GM12874 (cell line): ENCODE results near the gene CPA4.

ENCODE experiments used
- TF ChIP-seq, protein P1 (sequence below): IDR thresholded peaks from 2 replicates; pipeline ENCODE4 v1.5.1; 2011; ENCODE audit warnings: low read depth, mild to moderate bottlenecking, control low read depth, low read length, moderate library complexity; ENCODE audit not compliant: insufficient read depth

CPA4 gene

DNA sequence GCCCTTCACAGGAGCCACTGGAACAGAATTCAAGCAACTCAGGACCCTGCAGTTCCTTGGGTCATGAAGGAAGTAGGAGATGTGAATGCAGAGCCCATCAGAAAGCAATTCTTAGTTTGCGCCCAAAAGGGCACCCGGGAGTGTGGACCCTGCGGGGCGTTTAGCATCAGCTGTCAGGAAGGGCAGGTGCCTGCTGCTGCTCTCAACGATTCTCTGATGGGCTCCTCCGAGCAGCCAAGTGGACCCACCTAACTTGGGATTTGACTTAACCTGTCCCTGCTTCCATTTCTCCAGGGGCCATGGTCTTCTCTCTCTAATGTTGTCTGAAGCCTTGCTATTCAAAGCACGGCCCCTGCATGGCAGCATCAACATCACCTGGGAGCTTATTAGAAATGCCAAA lies 68.7 kb downstream of the CPA4 start:
- TF ChIP-seq, protein P1, sequence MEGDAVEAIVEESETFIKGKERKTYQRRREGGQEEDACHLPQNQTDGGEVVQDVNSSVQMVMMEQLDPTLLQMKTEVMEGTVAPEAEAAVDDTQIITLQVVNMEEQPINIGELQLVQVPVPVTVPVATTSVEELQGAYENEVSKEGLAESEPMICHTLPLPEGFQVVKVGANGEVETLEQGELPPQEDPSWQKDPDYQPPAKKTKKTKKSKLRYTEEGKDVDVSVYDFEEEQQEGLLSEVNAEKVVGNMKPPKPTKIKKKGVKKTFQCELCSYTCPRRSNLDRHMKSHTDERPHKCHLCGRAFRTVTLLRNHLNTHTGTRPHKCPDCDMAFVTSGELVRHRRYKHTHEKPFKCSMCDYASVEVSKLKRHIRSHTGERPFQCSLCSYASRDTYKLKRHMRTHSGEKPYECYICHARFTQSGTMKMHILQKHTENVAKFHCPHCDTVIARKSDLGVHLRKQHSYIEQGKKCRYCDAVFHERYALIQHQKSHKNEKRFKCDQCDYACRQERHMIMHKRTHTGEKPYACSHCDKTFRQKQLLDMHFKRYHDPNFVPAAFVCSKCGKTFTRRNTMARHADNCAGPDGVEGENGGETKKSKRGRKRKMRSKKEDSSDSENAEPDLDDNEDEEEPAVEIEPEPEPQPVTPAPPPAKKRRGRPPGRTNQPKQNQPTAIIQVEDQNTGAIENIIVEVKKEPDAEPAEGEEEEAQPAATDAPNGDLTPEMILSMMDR, result no peak

DNA sequence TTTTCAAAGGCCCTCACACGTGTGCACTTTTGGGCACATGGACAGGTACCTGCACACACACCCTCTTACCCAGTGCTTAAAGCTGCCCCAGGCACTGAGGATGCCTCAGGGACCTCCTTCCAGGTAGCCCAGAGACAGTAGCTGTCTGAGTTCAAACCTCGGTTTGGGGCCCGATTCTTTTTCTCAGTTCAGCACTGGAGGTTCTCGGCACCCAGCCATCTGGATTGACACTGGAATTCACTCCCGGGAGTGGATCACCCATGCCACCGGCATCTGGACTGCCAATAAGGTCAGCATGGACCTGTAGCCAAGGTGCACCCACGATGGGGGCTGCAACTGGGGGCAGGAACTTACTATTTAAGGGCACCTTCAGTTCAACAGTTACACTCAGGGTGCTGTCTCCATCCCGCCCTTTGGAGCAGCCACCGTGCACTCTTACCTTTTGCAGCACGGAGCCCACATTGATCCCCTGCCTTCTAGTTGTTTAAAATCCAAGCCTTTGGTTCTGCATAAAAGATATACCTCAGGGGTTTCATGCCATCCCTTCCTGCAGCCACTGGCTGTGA lies 69.4 kb downstream of the CPA4 start:
- TF ChIP-seq, protein P1, result no peak

GRCh38 chr7:130363026-130363847 lies 70.3 kb downstream of the CPA4 start:
- TF ChIP-seq, protein P1, result no peak

- TF ChIP-seq, protein P1, result no peak
Observed at GRCh38 chr7:130364451-130364850, 71.5 kb downstream of the CPA4 start.

- TF ChIP-seq, protein P1, result no peak
Observed at GRCh38 chr7:130365088-130365487, 72.1 kb downstream of the CPA4 start.

DNA sequence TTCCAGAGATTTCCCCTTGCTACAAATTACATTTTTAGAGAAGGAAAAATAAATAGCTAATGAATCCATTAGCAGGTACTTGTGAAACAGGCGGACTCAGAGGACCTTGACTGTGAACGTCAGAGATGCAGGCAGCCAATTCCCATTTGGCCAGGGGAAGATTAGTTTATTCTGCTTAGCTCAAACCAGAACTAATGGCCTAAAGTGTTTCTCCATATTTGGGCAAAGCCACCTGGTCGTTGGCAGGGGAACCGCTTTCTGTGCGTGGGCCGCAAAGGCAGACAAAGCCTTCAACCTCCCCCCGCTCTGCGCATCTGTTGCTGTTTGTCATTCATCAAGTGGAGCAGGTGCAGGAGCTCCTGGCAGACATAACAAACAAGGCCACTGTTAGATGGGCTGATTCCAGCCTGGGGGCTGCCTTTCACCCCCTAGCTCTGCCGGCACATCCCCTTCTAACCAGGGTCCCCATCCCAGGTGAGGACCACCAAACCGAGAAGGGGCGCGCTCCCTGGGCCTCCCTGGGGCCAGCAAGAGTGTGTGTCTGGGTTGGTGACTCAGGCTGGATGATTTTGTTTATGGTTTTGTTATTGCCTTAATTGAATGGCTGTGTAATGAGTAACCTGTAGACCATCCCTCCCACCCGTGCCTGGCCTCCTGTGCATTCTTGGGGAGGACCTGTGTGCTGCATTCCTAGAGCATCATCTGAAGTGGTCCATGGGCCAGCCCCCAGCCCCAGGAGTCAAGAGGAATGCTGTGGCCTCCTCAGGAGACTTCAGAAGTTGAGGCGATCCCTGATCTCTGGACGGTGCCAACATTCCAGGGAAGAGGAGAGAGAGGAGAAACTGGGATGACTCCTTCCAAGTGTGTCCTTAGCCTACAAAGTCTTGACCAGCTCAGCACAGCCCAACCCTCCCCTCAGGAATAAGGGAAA lies 72.8 kb downstream of the CPA4 start:
- TF ChIP-seq, protein P1, result no peak

- TF ChIP-seq, protein P1, result no peak
Observed at GRCh38 chr7:130366564-130366963, 73.6 kb downstream of the CPA4 start.
